Left hindlimb (tissue), 1 donor: ENCODE results near the gene DNAJC25.
"Not testable (repeated sequence)": the region's sequence is repeated elsewhere in the genome, so short reads cannot be mapped to it uniquely, and the experiment has no call there.

ENCODE experiments used
- DNase-seq: peaks from one replicate; pipeline ENCODE4 v3.0.0-alpha.2; 2018

Gene DNAJC25

DNA sequence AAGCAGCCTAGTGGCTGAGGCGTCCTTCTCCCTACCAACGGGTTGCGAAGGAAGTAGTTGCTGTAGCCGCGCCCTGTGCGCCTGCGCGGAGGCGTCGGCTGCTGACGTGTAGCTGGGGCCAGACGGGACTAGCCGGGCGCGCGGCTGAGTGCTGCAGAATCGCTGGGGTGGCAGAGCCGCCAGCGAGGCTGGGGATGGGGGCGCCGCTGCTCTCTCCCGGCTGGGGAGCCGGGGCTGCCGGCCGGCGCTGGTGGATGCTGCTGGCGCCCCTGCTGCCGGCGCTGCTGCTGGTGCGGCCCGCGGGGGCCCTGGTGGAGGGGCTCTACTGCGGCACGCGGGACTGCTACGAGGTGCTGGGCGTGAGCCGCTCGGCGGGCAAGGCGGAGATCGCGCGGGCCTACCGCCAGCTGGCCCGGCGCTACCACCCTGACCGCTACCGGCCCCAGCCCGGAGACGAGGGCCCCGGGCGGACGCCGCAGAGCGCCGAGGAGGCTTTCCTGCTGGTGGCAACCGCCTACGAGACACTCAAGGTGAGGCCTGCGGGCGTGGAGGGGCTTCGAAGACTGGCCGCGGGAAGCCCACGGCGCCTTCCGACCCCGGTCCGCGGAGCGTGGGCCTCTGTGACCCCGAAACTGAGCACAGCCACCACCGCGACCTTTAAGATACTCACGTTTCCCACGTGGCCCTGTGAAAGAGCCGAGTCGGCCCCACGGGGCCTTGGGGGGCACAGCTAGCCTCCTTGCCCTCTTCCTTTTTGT is at the start of gene DNAJC25:
TSS of gene DNAJC25 (plus strand) at position 121 of the 758 bp plus-strand sequence. CDS start at position 195, 74 bp downstream.
- peak; percentile 98 for DNase-seq

- no peak for DNase-seq
Observed at GRCh38 chr9:111582888-111583287, 48.2 kb upstream of the DNAJC25 start.

DNA sequence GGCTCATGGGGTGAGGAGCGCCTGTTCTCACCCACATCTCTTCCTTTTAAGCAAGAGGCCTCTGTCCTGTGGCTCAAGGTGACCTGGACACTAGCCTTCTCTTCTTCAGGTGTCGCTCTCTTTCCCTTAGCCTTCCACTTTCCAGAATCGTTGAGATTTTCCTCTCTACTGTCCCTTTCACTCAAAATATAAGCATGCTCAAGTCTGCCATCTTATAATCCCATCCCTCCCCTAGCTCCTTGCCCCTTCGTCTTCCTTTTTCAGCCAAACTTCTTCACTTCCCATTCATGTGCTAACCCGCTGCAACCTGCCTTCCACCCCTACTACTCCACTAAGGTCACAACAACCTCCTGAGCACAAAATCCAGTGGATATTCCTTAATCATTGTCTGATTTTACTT is 44.8 kb upstream of the DNAJC25 start:
- no peak for DNase-seq

DNA sequence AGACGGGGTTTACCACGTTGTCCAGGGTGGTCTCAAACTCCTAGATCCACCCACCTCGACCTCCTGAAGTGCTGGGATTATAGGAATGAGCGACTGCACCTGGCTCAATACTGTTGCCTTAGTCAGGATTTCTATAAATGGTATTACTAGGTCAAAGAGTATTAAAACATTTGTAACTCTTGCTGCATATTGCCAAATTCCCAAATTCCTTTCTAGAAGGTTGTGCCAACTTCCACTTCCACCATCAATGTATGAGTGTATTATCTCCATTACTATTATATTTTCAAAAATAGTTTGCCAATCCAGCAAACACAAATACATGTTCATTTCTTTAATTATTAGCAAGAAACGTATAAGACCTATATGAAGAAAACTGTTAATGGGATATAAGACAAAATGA is 42.3 kb upstream of the DNAJC25 start:
- DNase-seq: no peak

GRCh38 chr9:111597852-111598732 is 33.0 kb upstream of the DNAJC25 start:
- peak; percentile 69 for DNase-seq

- no peak for DNase-seq
Observed at GRCh38 chr9:111598733-111599091, 32.4 kb upstream of the DNAJC25 start.

DNA sequence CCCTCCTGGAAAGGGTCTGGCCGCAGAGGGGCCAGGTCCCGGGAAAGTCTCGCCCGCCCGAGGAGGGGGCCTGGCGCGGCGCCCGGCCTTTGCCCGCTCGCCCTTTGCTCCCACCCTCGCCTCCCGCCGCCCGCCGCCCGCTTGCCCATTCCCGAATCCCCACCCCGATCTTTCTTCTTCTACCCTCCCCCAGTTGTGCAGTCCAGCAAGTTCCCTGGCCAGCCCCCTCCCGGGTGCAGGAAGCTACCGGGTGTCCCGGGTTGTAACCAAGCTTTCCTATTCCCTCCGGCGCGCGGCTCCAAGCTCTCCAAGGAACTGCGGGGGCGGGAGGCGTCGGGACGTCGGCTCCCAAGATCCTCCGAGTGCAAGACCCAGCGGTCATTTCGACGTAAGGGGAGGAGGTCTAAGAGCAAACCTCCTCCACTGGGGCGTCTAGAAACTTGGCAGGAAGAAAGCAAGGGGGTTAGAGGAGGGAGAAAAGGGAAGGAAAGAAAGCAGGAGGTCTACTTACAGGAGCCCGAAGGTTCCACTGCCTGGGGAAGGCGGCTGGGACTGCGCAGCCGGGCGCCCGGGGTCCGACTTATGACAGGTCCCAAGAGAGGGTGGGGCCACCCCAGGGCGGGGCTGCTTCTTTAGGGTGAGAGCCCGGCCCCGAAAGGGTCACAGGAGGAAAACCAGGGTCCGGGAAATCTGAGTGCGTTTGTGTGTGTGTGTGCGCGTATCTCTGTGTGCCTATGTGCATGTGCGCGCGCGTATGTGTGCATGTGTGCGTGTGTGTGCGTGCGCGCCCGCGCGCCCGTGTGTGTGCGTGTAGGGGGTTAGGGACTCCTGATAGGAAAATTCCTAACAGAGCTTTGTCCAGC is 31.8 kb upstream of the DNAJC25 start, which contains the start of gene PTGR1:
TSS of gene PTGR1 (minus strand) at position 556 of the 863 bp plus-strand sequence. CDS start 2,225 bp downstream, outside the sequence.
- DNase-seq: peak; percentile 87

DNA sequence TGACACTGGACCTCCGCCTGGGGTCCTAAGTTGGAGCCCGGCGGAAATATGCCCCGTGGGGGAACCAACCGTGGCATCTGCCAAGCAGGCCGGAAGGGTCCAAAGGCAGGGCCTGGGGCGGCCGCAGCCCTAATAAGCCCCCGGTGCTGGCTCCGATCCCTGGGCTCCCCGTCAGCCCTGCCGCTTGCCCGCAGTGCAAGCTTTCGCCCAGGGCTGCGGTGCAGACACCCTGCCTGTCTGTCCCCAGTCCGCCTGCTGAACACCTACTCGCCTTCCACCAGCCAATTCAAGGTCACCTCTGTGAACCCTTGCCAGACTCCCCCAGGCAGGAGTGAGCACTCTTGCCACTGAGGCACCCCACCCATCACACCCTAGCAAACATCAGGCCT is 31.2 kb upstream of the DNAJC25 start:
- DNase-seq: no peak

GRCh38 chr9:111601237-111602018 is 29.7 kb upstream of the DNAJC25 start:
- no peak for DNase-seq

DNA sequence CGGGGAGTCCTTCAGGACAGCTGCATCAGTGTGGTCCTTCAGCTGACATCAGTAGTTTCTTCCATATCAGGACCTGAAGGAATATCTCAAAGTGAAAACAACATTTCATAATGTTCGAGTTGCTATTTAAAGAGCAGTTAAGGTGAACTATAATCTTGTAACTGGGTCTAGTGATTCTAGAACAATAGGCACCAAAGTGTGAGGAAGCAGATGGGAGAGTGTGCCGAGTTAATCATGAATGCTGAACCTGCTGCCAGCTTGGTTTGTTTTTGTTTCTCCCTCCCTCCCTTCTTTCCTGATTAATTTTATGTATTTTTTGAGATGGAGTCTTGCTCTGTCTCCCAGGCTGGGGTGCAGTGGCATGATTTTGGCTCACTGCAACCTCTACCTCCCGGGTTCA is 28.1 kb upstream of the DNAJC25 start:
- no peak for DNase-seq

- no peak for DNase-seq
Observed at GRCh38 chr9:111604054-111604615, 27.0 kb upstream of the DNAJC25 start.

- no peak for DNase-seq
Observed at GRCh38 chr9:111605041-111605559, 26.0 kb upstream of the DNAJC25 start.

- DNase-seq: no peak
Observed at GRCh38 chr9:111610149-111610548, 21.0 kb upstream of the DNAJC25 start.

DNA sequence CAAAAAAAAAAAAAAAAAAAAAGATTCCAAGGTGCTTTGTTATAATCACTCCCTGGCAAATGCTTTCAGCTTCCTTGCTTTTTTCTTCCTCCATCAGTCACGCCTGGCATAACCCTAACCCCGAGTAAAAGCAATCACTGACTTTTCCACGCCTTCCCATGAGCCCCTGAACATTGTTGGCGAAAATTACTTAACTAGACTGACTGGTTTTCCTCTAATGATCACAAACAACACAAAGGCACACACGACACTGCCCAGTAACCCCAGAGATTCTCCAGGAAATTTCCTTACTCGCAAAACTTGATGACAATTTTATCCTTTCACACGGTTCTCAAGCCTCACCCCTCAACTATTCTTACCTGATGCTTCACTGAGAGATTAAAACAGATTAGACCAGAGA is 20.3 kb upstream of the DNAJC25 start:
- DNase-seq: no peak

DNA sequence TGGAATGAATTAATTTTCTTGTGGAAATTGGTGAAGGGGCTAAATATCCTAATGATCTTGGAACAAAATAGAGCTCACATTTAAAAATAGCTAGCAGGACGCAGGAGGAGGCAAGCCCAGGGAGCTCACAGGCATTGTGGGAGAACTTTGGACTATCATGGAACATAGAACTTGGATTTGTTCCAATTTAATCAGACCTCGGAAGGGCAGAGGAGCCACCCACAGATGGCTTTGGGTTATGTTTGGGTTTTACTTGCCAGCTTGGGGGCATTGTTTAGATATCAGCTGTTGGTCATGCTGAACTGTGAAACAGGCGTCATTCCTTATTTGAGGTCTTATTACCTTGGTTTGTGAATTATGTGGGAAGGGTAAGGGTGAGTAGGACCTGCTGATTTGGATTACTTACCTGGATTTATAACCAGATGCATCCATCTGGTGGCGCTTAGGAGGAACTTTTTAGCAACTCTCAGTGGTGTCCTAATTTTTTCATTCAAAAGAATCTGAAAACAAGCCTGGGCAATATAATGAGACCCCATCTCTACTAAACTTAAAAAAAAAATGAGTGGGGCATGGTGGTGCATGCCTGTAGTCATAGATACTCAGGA is 17.6 kb upstream of the DNAJC25 start:
- no peak for DNase-seq

GRCh38 chr9:111615928-111616327 is 15.2 kb upstream of the DNAJC25 start:
- no peak for DNase-seq

- not testable (repeated sequence) for DNase-seq
Observed at GRCh38 chr9:111617349-111617748, 13.8 kb upstream of the DNAJC25 start.

- no peak for DNase-seq
Observed at GRCh38 chr9:111621895-111622480, 9.1 kb upstream of the DNAJC25 start.

GRCh38 chr9:111622626-111623025 is 8.5 kb upstream of the DNAJC25 start:
- no peak for DNase-seq

DNA sequence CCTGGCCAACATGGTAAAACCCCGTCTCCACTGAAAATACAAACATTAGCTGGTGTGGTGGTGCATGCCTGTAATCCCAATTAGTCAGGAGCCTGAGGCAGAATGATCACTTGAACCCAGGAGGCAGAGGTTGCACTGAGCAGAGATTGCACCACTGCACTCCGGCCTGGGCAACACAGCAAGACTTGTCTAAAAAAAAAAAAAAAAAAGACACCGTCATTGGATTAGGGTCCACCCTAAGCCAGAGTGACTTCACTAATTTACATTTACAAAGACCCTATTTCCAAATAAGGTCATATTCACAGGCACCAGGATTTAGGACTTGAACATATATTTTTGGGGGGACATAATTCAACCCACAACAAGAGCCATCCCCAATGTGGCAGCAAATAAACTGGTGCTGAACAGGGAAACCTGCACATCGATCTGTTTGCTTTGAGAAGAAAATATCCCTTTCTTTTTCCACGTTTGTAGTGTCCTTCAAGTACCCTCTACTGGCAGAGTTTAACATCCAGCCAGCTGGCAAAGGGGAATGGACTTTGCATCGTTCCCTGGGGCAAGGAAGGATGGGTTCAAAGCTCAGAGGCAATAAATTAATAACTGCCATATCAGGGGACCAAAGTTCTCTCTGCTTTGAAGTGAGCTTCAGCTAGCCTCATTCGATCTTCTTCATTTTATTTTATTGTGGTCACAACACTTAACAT is 3.7 kb upstream of the DNAJC25 start:
- DNase-seq: no peak
